PFSK-1 (cell line): Measurements from ENCODE around the gene IP6K1.

ENCODE experiments used
- POLR2AphosphoS5 ChIP-seq: IDR thresholded peaks from 2 replicates; pipeline ENCODE4 v1.6.1; 2012; ENCODE audit warnings: low read depth, mild to moderate bottlenecking, control low read depth, low read length, moderate library complexity
- REST ChIP-seq, 2 experiments: IDR thresholded peaks; 2 replicates each; pipeline versions ENCODE4 v1.6.1 to v1.8.0; 2011 to 2012; ENCODE audit warnings: low read depth in 2 of 2, low read length in 2 of 2, control low read depth in 1 of 2, inconsistent platforms in 1 of 2, mild to moderate bottlenecking in 1 of 2, moderate library complexity in 1 of 2; ENCODE audit not compliant: insufficient read depth in 1 of 2
- SIN3A ChIP-seq: IDR thresholded peaks from 2 replicates; pipeline ENCODE4 v1.6.1; 2012; ENCODE audit warnings: mild to moderate bottlenecking, low read length, moderate library complexity, borderline replicate concordance; ENCODE audit not compliant: insufficient read depth
- TAF1 ChIP-seq: IDR thresholded peaks from 2 replicates; pipeline ENCODE4 v1.6.1; 2012; ENCODE audit warnings: low read length, control low read depth, borderline replicate concordance; ENCODE audit not compliant: insufficient read depth

DNA sequence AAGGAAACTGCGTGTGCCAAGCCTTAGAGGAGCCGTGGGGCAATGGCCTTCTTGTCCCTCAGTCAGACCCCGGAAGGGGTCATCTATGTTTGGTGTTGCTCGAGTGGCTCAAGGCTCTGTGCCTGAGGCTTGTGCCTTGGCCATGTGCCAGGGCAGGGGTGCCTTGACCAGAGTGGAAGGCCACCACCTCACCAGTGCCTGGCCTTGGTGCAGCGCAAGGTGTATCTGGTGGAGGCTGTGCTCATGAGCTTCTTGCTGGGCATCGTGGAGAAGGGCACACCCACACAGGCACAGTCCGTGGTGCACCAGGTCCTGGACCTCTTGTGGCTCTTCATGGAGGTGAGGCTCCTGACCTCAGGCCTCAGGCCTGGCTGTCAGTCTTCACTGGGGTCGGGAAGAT, 86.3 kb downstream of the IP6K1 start:
- TF ChIP-seq POLR2AphosphoS5, result no peak
- TF ChIP-seq TAF1, result no peak
- TF ChIP-seq SIN3A, result no peak
- no peak for TF ChIP-seq REST (IDR thresholded peaks at IDR 0.05; ENCODE audit: insufficient read depth in 1 of 2, low read depth in 2 of 2, low read length in 2 of 2)
